HepG2 (cell line): ENCODE measurements around the gene PEX19. TPM values are rescaled to one million over a fixed set of nuclear protein-coding genes. Genes with fewer than 3 reads are reported as not detected.
A peak's percentile ranks its signal among the peaks of the same experiment; 100 is the strongest.

Experiments used
- CC2D1A ChIP-seq: sonication (generic); formaldehyde crosslinking; IDR thresholded peaks from 2 replicates; pipeline ENCODE4 v1.8.1; 2023; ENCODE audit warnings: mild to moderate bottlenecking, missing genetic modification reagents
- CERS6 ChIP-seq: sonication (generic); formaldehyde crosslinking; IDR thresholded peaks from 2 replicates; pipeline ENCODE4 v1.5.0; 2020; ENCODE audit warnings: missing genetic modification reagents
- CHCHD3 ChIP-seq: sonication (generic); formaldehyde crosslinking; IDR thresholded peaks from 2 replicates; pipeline ENCODE4 v1.8.0; 2022; ENCODE audit warnings: mild to moderate bottlenecking, missing genetic modification reagents, moderate library complexity
- CREBL2 ChIP-seq: sonication (generic); formaldehyde crosslinking; IDR thresholded peaks from 2 replicates; pipeline ENCODE4 v1.8.1; 2023; ENCODE audit warnings: missing genetic modification reagents, mild to moderate bottlenecking, borderline replicate concordance
- CSRNP2 ChIP-seq: sonication (generic); formaldehyde crosslinking; conservative IDR thresholded peaks from 2 replicates; pipeline ENCODE4 v1.8.0; 2022; ENCODE audit warnings: low read depth, missing genetic modification reagents
- DMAP1 ChIP-seq: IDR thresholded peaks from 2 replicates; pipeline ENCODE4 v1.6.1; 2016
- FOXA1 ChIP-seq, 2 experiments: fragments of 450-650 bp in 1 of 2; sonication (generic) in 1 of 2; formaldehyde crosslinking in 1 of 2; IDR thresholded peaks; 2 replicates each; pipeline versions ENCODE4 v1.4.0 to v1.6.1; 2016 to 2020; ENCODE audit warnings: missing genetic modification reagents in 1 of 2
- FOXM1 ChIP-seq: sonication (generic); formaldehyde crosslinking; IDR thresholded peaks from 2 replicates; pipeline ENCODE4 v1.5.0; 2020; ENCODE audit warnings: missing genetic modification reagents
- GTF3A ChIP-seq: sonication (generic); formaldehyde crosslinking; conservative IDR thresholded peaks from 2 replicates; pipeline ENCODE4 v1.4.0; 2020; ENCODE audit warnings: mild to moderate bottlenecking, missing genetic modification reagents
- IKZF1 ChIP-seq: fragments of 450-650 bp; IDR thresholded peaks from 2 replicates; pipeline ENCODE4 v1.7.1; 2016
- IKZF5 ChIP-seq: IDR thresholded peaks from 2 replicates; pipeline ENCODE4 v1.6.1; 2018; ENCODE audit warnings: missing genetic modification reagents, mild to moderate bottlenecking, missing compliant biosample characterization
- KDM6A ChIP-seq: IDR thresholded peaks from 2 replicates; pipeline ENCODE4 v1.6.1; 2016; ENCODE audit warnings: low read depth
- MATR3 ChIP-seq: sonication (generic); formaldehyde crosslinking; IDR thresholded peaks from 2 replicates; pipeline ENCODE4 v1.4.0; 2020; ENCODE audit warnings: missing genetic modification reagents
- MXD1 ChIP-seq: sonication (generic); formaldehyde crosslinking; IDR thresholded peaks from 2 replicates; pipeline ENCODE4 v1.4.0; 2020; ENCODE audit warnings: mild to moderate bottlenecking, missing genetic modification reagents
- MXD4 ChIP-seq: IDR thresholded peaks from 2 replicates; pipeline ENCODE4 v1.6.1; 2016; ENCODE audit warnings: mild to moderate bottlenecking, missing biosample characterization, missing genetic modification reagents
- TEAD2 ChIP-seq: sonication (generic); formaldehyde crosslinking; IDR thresholded peaks from 2 replicates; pipeline ENCODE4 v1.9.0; 2021; ENCODE audit warnings: missing genetic modification reagents
- ZBTB2 ChIP-seq: sonication (generic); formaldehyde crosslinking; IDR thresholded peaks from 2 replicates; pipeline ENCODE4 v1.8.0; 2022; ENCODE audit warnings: low read depth, missing genetic modification reagents
- ZC3H13 ChIP-seq: sonication (generic); formaldehyde crosslinking; IDR thresholded peaks from 2 replicates; pipeline ENCODE4 v1.8.1; 2023; ENCODE audit warnings: mild to moderate bottlenecking, missing genetic modification reagents, moderate library complexity
- ZNF138 ChIP-seq: sonication (generic); formaldehyde crosslinking; IDR thresholded peaks from 2 replicates; pipeline ENCODE4 v1.5.0; 2020; ENCODE audit warnings: mild to moderate bottlenecking, low read depth, missing genetic modification reagents
- ZNF20 ChIP-seq: sonication (generic); formaldehyde crosslinking; IDR thresholded peaks from 2 replicates; pipeline ENCODE4 v1.4.0; 2020; ENCODE audit warnings: mild to moderate bottlenecking, moderate library complexity, missing genetic modification reagents
- ZNF468 ChIP-seq: sonication (generic); formaldehyde crosslinking; IDR thresholded peaks from 2 replicates; pipeline ENCODE4 v1.8.0; 2022; ENCODE audit warnings: mild to moderate bottlenecking, moderate library complexity, missing genetic modification reagents
- ZNF512 ChIP-seq: sonication (generic); formaldehyde crosslinking; IDR thresholded peaks from 2 replicates; pipeline ENCODE4 v1.4.0; 2020; ENCODE audit warnings: mild to moderate bottlenecking, missing genetic modification reagents
- polyA plus RNA-seq, 8 experiments: library from polyadenylated mRNA; depleted of rRNA in 3 of 8; stranded (reverse) in 7 of 8; unstranded in 1 of 8; fragments of >200 nt; fragmentation: Illumina TruSeq in 4 of 8; extraction: Trizol in 4 of 8; gene quantifications; 2 replicates each; pipeline versions ENCODE4 v1.2.1 to v1.2.3, GENCODE V29; 2011 to 2016; ENCODE audit warnings: low read depth in 4 of 8, missing spikeins in 1 of 8, mixed read lengths in 1 of 8; ENCODE audit not compliant: insufficient read depth in 1 of 8
- total RNA-seq, 5 experiments: library from RNA; depleted of rRNA; stranded (reverse); fragments of >200 nt; fragmentation: Illumina TruSeq; extraction: Trizol; gene quantifications; 2 replicates each; pipeline ENCODE4 v1.2.3, GENCODE V29; 2016; ENCODE audit warnings: low read depth in 1 of 5

The PEX19 gene
- total and polyA plus RNA-seq, 2 of the 13 experiments (the other 11 are each of a cell fraction or from before 2014, with no cell fraction given) = 47.0 to 51.8 TPM

GRCh38 chr1:160261893-160262794, 22.8 kb downstream of the PEX19 start, which contains the start of gene DCAF8 (continued):
- TF ChIP-seq CHCHD3 (peak; percentile 95), FOXA1 (IDR thresholded peaks at IDR 0.05) (no peak), FOXA1 (CRISPR knock-in tag; IDR thresholded peaks at IDR 0.05) (no peak; the same call in 1 of the 2 replicates), ZNF468 (no peak), CC2D1A (CRISPR knock-in tag) (no peak), CERS6 (CRISPR knock-in tag) (no peak), TEAD2 (no peak), ZBTB2 (CRISPR knock-in tag) (0 out of 2 replicates have a peak, but pooled peaks have one; percentile 43), MXD1 (peak; percentile 84), ZNF512 (CRISPR knock-in tag) (no peak; the same call in 1 of the 2 replicates), ZC3H13 (CRISPR knock-in tag) (peak; percentile 66), CREBL2 (CRISPR knock-in tag) (no peak; the same call in 1 of the 2 replicates), IKZF1 (no peak), MATR3 (no peak), DMAP1 (CRISPR knock-in tag) (peak; percentile 86), GTF3A (CRISPR knock-in tag) (no peak; the same call in 1 of the 2 replicates), CSRNP2 (CRISPR knock-in tag) (no peak), KDM6A (CRISPR knock-in tag) (no peak), FOXM1 (CRISPR knock-in tag) (no peak), ZNF20 (CRISPR knock-in tag) (0 out of 2 replicates have a peak, but pooled peaks have one; percentile 80), ZNF138 (CRISPR knock-in tag) (no peak), MXD4 (no peak), IKZF5 (CRISPR knock-in tag) (peak; percentile 78)
